ENCODE measurements around the gene SPACA4.

DNA sequence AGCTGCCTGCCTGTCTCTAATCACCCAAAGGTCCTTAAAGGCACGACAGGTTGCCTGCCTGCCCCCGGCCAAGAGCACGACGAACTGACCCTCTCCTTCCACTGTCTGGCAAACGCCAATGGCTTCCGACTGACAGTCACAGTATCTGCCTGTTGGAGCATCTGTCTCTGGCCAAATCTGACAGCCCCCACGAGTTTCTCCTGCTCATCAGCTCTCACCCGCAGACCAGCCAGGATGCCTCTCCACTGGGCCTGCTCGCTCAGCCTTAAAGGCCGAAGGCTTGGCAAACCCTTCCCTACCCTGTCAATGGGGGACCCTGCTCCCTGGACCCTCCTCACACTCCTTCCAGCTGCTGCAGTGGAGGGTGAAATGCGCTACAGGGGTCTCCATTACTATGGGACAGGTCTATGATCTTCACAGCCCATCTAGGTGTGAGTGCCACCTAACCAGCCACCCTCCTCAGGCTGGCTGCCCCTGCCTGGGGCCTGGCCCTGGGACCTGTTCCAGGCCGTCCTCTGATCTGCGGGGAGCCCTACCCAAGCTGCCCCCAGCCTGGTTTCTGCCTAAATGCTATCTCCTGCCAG, 7.4 kb downstream of the SPACA4 start:
- TF ChIP-seq EP300 (IDR thresholded peaks at IDR 0.05) (no peak), POLR2AphosphoS5 (IDR thresholded peaks at IDR 0.05) (no peak)
- TF ChIP-seq, protein P1, sequence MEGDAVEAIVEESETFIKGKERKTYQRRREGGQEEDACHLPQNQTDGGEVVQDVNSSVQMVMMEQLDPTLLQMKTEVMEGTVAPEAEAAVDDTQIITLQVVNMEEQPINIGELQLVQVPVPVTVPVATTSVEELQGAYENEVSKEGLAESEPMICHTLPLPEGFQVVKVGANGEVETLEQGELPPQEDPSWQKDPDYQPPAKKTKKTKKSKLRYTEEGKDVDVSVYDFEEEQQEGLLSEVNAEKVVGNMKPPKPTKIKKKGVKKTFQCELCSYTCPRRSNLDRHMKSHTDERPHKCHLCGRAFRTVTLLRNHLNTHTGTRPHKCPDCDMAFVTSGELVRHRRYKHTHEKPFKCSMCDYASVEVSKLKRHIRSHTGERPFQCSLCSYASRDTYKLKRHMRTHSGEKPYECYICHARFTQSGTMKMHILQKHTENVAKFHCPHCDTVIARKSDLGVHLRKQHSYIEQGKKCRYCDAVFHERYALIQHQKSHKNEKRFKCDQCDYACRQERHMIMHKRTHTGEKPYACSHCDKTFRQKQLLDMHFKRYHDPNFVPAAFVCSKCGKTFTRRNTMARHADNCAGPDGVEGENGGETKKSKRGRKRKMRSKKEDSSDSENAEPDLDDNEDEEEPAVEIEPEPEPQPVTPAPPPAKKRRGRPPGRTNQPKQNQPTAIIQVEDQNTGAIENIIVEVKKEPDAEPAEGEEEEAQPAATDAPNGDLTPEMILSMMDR (IDR thresholded peaks at IDR 0.05) = no peak

Measured in esophagus muscularis mucosa (tissue), 4 donors.